NCI-H128 (cell line): ENCODE data around the gene SSC4D.
"Not testable (repeated sequence)": the region's sequence is repeated elsewhere in the genome, so short reads cannot be mapped to it uniquely, and the experiment has no call there.

Experiments used
- DNase-seq: peaks from one replicate; lab custom pipeline; 2025; ENCODE audit not compliant: unreplicated experiment; lab: John Stamatoyannopoulos, UW

Gene SSC4D

DNA sequence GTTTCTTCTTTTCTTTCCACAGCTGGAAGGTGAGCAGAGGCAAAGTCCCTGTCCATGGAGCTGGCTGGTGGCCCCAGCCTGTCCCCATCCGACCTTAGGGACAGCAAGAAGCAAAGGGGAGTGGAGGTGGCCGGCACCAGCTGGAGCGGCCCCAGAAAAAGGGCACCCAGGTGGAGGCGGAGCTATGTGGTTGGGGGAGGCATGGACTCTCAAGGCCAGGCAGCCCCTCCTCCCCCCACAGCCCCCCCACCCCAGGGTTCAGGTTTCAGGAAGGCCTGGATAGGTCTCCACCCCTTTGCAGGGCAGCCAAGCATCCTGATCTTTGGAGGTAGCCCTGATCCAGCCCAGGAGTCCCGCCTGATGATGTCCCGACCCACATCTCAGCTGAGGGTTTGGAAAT, at the start of gene SSC4D:
SSC4D (minus strand) TSS at position 161 of the 400 bp plus-strand sequence. CDS start 5,258 bp downstream, outside the sequence.
- no peak for DNase-seq

DNA sequence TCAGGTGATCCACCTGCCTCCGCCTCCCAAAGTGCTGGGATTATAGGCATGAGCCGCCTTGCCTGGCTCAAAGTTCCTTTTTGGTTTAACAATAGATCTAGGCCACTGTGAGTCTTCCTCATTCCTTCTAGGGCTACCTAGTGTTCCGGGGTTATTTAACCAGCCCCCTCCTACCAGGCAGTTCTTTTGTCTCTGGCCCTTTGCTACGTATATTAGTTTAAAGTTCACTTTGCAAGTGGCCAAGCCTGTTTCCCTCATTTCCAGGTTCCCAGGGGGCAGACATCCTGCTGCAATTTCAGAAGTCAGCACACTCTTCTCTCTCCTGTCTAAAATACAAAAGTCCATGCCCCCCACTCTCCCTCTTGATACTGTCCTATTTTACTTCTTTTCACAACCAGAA, 49.0 kb upstream of the SSC4D start:
- not testable (repeated sequence) for DNase-seq

DNA sequence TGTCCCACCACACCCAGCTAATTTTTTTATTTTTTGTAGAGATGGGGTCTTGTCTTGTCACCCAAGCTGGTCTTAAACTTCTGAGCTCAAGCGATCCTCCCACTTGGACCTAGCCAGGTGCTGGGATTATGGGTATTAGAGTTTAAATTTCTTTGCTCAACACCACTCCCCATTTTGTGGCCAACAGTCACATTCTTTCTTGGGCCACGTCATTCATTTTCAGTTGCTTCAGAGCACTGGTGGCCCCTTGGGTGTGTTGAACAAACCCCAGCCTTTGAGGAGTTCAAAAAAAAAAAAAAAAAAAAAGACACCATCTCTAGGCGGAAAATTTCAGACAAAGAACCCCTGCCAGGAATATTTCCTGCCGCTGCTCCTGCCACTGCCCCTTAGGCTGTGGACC, 47.5 kb upstream of the SSC4D start:
- not testable (repeated sequence) for DNase-seq

DNA sequence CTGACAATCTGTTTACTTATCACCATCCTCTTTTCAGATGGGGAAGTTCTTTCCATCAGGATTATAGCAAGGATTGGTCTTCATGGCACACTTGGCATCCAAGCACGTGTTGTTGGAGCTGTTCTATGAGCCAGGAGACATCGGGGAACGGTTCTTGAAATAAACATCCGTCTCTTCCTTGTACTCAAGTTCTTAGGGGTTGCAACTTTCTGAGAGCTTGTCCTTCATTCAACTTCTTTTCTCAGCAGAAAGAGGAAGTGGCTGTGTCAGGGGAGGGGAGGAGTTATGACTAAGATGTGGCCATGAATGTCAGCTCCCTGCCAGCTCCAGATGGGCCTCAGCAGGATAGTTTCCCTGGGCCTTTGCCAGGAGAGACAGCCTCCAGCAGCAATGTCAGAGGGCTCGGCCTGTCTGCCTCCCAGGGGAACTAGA, 36.1 kb upstream of the SSC4D start:
- not testable (repeated sequence) for DNase-seq

DNA sequence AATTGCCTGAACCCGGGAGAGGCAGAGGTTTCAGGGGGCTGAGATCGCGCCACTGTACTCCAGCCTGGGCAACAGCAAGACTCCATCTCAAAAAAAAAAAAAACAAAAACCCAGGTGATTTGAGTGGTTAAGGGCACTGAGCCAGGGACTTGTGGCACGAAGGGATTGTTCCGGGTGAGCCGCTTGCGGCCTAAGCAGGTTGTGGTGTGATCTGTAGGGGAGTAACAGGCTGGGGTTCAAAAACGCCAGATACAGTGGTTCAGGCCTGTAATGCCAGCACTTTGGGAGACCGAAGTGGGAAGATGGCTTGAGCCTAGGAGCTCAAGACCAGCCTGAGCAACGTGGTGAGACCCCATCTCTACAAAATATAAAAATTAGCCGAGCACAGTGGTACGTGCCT, 34.3 kb upstream of the SSC4D start:
- DNase-seq = not testable (repeated sequence)

DNA sequence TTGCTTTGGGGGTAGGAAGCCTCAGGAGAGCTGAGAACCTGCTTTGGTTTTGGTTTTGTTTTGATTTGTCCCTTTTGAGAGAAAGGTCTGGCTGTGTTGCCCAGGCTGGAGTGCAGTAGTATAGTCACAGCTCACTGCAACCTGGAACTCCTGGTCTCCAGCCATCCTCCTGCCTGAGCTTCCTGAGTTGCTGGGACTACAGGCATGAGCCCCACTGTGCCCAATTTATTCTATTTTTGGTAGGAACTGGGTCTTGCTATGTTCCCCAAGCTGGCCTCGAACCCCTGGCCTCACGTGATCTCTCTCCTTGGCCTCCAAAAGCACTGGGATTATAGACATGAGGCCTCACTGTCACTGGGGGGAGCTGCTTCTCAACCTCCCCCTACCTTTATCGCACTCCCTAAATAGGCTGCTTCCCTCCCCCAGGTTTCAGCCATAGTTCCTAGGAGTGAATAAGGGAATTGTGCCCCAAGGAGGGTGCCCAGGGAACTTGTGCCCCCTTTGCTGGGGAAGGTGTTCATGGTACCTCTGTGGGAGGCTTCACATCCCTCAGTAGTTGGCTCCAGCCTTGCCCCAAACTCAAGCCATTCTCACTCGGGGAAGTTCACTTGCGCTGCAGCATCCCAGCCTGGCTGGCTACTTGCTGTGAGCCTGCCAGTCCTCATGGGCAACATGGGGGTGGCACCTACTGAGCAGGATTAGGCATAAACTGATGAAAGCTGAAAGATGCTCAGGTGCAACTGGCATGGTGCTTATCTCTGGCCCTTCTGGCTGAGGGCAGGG, 33.4 kb upstream of the SSC4D start:
- not testable (repeated sequence) for DNase-seq

DNA sequence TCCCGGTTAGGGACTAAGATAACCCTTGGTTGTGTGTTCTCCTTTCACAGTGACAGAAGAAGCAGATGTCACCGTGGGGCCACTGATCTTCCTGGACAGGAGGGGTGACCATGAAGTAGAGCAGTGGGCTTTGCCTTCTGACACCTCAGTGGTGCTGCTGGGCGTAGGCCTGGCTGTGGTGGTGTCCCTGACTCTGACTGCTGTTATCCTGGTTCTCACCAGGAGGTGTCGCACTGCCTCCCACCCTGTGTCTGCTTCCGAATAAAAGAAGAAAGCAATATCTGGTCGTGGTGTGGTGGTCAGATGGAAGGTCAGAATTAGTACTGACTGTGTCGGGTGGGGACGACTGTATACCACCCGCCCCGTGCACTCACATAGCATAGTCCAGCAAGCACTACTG, 32.3 kb upstream of the SSC4D start:
- DNase-seq = not testable (repeated sequence)

DNA sequence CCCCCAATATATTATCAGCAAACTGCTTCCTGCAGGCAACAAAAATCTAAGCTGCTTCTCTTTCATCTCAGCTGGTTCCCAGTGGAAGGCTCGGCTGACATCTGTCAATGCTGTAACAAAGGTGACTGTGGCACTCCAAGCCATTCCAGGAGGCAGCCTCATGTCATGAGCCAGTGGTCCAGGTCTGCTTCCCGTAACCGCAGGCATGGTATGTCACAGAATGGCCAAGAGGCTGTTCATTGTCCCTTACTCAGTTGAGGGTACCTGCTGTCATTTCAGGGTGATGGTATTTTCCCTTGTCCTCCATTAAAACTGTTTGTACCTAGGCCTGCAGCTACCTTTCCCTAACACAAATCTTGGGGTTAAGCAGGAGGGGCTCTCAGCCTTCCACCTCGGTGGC, 30.9 kb upstream of the SSC4D start:
- not testable (repeated sequence) for DNase-seq

DNA sequence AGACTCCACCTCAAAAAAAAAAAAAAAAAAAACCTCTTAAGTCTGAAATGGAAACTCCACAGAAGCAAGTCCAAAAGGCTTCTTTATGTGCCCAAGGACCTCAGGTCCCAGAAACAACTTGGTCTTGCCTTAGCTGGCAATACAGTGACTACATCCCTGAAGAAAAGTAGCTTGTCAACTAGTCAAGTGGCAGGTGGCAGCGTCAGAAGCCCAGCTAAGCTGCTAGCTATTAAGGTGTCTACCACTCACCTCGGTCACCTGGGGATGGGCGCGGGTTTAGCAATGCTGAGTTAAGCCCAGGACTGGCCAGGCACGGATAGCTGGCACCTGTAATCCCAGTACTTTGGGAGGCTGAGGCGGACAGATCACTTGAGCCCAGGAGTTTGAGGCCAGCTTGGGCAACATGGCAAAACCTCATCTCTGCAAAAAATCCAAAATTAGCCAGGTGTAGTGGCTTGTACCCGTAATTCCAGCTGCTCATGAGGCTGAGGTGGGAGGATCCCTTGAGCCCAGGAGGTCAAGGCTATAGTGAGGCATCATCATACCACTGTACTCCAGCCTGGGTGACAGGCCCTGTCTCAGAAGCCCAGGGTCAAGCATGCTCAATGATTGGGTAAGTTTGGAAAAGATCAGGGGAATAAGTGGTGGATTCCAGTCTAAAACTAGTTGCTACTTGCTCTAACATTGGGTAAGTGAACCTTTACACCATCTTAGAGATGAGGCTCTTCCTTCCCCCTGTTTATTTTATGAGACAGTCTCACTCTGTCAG, 29.8 kb upstream of the SSC4D start:
- not testable (repeated sequence) for DNase-seq

DNA sequence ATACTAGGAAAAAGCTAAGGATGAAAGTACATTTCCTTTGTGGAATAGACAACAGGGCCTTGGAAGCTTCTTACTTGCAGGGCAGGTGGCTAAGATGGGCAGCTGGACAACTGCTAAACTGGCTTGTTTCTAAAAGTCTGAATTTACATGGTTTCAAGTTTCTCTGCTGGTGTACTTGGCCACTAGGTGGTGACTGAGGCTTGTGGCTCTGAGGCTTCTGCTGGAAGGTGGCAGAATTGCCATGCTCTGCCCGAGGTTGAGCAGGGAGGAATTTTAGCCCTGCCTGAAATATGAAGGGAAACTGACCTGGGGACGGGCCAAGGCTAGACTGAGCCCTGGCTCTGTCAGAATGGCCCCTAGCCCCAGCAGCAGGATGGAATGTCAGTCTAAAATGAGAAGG, 28.4 kb upstream of the SSC4D start:
- DNase-seq = peak; percentile 26

DNA sequence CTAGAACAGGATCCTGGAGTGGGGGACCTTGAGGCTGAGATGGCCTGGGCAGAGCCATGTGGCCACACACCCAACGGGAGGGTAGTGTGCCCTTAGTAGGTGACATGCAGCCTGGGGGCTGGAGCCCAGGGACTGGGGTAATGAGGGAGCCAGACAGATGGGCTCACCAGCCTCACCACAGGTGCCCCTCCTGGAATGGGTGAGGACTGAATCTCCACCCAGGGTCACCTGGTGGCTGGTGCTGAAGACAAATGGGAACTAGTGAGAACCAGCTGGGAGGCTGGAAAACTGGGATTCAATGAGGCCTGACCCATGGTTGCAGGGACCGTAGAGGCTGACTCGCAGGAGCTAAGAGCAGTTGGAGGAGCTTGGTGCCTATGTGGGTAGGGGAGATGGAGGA, 21.3 kb upstream of the SSC4D start:
- DNase-seq = no peak

DNA sequence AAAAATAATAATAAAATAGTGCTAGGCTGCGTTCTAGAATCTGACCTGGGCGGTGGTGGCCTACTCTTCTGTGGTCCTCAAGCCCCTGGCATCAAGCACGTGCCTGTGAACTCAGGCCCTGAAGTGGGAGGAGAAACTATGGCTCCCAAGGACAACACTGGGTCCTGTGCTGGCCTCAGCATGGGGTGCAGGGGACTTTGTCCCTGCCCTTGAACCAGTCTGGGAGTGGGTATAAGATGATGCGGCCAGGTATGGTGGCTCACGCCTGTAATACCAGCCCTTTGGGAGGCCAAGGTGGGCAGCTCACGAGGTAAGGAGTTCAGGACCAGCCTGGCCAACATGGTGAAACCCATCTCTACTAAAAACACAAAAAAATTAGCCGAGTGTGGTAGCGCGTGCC, 20.7 kb upstream of the SSC4D start:
- no peak for DNase-seq

DNA sequence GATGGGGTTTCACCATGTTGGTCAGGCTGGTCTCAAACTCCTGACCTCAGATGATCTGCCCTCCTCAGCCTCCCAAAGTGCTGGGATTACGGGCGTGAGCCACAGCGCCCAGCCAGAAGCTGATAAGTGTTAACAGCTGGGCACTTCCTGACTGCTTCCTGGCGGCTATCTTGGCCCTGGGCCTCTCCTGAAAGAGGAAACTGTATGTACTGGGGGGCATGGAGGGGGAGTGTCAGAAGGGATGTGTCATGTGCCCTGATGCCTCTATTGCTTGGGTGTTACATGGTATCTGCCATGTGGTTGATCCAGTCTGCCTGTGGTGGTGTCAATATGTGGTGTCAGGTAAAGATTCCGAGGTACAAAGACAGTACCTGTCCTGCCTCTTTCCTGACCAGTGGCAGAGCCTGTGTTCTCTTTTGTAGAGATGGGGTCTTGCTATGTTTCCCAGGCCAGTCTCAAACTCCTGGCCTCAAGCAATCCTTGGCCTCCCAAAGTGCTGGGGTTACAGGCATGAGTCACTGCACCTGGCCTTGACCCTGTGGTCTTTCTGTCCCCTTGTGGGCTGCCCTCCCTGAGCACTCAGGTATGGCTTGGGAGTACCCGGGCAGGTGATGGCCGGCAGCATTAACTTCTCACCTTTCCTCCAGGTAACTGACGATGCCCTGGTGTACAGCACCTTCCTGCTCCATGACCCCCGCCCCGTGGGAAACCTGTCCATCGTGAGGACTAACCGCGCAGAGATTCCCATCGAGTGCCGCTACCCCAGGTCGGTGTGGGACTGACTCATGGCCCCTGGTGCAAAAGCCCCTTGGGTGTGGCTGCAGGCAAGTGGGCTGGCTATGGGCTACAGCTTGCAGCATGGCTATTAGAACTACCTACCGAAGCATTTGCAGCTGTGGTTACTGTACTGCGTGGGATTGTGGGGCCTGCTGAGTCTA, 19.6 kb upstream of the SSC4D start:
- DNase-seq = no peak

DNA sequence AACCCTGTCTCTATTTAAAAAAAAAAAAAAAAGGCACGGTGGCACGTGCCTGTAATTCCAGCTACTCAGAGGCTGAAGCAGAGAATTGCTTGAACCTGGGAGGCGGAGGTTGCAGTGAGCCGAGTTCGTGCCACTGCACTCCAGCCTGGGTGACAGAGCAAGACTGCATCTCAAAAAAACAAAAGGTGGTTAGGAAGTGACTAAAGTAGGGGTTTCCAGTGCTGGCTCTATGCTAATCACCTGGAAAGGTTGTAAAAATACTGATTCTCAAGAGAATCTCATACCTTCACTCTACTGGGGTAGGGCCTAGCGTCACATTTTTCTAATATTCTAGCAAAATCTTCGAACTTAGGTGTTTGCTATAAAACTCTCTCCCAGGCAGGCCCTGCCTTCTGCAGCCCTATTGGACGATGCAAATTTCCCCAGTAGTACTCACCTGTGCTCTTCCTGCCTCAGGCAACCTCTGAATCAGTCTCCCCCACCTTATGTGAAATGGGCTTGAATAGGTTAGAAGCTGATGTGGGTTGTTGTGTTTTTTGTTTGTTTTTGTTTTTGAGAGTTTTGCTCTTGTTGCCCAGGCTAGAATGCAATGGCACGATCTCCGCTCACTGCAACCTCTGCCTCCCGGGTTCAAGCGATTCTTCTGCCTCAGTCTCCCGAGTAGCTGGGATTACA, 18.8 kb upstream of the SSC4D start:
- no peak for DNase-seq

DNA sequence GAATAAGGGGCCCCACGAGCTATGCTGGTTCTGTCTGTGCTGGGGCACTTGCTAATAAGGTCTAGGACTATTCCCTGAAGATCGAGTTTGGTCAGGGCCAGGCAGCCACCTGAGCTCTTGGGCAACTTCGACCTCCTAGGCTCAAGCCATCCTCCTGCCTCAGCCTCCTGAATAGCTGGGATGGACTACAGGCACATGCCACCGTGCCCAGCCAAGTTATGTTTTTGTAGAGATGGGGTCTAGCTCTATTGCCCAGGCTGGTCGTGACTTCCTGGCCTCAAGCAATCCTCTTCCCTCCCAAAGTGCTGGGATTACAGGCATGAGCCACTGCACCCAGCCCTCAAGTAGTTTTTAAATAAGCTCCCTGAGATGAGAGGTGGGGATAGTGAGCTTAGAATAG, 18.1 kb upstream of the SSC4D start:
- DNase-seq = no peak

DNA sequence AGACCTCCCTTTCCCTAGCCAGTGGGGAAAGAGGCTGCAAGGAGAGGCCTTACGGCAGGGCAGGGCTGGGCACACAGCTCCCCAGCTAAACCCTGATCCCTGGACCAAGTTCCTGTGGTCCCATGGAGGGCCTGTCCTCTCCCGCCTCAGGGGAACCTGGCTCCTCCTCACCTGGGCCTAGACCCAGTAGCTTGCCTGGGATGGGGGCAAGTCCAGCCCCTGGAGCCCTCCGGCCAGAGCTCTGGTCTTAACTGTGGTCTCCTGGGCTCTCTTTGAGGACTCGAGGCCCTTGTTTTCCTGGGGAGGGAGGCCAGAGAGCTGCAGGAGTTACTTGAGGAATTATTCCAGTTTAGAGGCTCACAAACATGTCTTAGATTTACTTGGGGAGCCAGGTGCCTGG, 16.7 kb upstream of the SSC4D start:
- DNase-seq = no peak

DNA sequence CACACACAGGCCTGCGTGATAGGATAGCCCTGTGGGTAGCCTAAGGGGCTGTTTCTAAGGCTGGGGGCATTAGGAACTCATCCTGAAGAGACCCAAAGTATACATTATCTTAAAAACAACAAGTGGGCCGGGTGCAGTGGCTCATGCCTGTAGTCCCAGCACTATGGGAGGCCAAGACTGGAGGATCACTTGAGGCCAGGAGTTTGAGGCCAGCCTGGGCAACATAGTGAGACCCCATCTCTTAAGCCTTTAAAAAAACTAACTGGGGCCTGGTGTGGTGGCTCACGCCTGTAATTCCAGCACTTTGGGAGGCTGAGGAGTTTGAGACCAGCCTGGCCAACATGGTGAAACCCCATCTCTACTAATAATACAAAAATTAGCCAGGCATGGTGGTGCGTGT, 16.1 kb upstream of the SSC4D start:
- not testable (repeated sequence) for DNase-seq

DNA sequence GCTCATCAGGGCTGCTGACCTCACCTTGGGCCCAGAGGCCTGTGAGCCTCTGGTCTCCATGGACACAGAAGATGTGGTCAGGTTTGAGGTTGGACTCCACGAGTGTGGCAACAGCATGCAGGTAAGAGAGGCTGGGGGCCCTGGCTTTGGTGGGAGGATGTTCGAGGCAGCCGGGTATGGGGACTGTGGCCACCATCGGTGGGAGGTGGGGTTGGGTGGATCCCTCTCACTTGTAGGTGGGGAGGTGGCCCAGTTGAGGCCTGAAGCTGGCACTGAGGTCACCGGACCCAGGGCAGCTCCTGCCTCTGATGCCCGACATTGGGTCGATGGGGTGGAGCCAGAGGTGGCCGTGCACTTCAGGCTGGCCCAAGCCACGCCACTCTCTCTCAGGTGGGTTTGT, 15.7 kb upstream of the SSC4D start:
- DNase-seq = no peak

DNA sequence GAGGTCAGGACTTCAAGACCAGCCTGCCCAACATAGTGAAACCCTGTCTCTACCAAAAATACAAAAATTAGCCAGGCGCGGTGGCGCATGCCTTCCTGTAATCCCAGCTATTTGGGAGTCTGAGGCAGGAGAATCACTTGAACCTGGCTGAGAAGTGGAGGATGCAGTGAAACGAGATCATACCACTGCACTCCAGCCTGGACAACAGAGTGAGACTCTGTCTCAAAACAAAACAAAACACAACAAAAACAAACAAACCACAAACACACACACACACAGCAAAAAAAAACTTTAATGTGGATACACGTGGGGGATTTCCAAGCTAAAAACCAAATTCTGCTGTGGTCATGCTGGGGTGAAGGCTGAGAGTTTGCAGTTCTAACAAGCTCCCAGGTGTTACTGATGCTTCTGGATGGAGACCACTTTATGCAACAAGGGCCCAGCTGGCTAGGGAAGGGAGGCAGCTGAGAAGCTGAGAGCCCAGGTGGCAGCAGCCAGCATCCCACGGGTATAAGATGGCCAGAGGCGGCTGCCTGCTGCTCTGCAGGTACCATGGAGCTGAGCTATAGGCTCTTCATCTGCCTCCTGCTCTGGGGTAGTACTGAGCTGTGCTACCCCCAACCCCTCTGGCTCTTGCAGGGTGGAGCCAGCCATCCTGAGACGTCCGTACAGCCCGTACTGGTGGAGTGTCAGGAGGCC, 15.1 kb upstream of the SSC4D start, which contains the start of gene ZP3:
ZP3 (plus strand) TSS at position 538 of the 699 bp plus-strand sequence; CDS start at position 553, 15 bp downstream.
- no peak for DNase-seq
